PC-9 (cell line): ENCODE results near the gene YPEL2. TPM values are rescaled to one million over a fixed set of nuclear protein-coding genes. Genes with fewer than 3 reads are reported as not detected.

Source experiments
- BruUV-seq: library from RNA; stranded (reverse); fragments of 400-500 nt; replicated peaks from 2 replicates; lab custom pipeline; 2021; lab: Mats Ljungman, UMichigan
- CTCF ChIA-PET: fragments of 300-600 bp; sonication (Branson Sonifier 250); formaldehyde crosslinking; loops from one replicate; lab custom pipeline; 2022; ENCODE audit warnings: antibody characterized with exemption; lab: Charles Lee
- POLR2A ChIA-PET: fragments of 300-600 bp; sonication (Branson Sonifier 250); formaldehyde crosslinking; loops from one replicate; lab custom pipeline; 2022; ENCODE audit warnings: antibody characterized with exemption; ENCODE audit not compliant: unreplicated experiment; lab: Charles Lee
- DNase-seq, 2 experiments: peaks; one replicate each; pipeline versions ENCODE4 v3.0.0 to v3.0.0-alpha.2; 2015 to 2022; ENCODE audit warnings: mixed read lengths in 1 of 2
- H2AFZ ChIP-seq: fragments of 200-600 bp; sonication (generic); 2 replicates; pipeline ENCODE4 v1.8.1; 2017; ENCODE audit warnings: antibody characterized with exemption
- H3F3A ChIP-seq: fragments of 200-600 bp; sonication (generic); 2 replicates; pipeline ENCODE4 v1.8.1; 2017; ENCODE audit warnings: antibody characterized with exemption, mild to moderate bottlenecking, low read depth; ENCODE audit not compliant: insufficient read depth
- H3K27ac ChIP-seq: fragments of 200-600 bp; sonication (generic); 2 replicates; pipeline ENCODE4 v1.6.1; 2016; ENCODE audit warnings: mixed run types
- H3K27me3 ChIP-seq: fragments of 200-600 bp; sonication (generic); 2 replicates; pipeline ENCODE4 v1.6.1; 2016; ENCODE audit warnings: low read depth, mixed run types; ENCODE audit not compliant: insufficient read depth
- H3K36me3 ChIP-seq: fragments of 200-600 bp; sonication (generic); 2 replicates; pipeline ENCODE4 v1.6.1; 2016; ENCODE audit warnings: low read depth, mixed run types
- H3K4me1 ChIP-seq: fragments of 200-600 bp; sonication (generic); replicated peaks from 2 replicates; pipeline ENCODE4 v1.6.1; 2016; ENCODE audit warnings: mixed run types; ENCODE audit not compliant: insufficient read depth
- H3K4me2 ChIP-seq: fragments of 200-600 bp; sonication (generic); 2 replicates; pipeline ENCODE4 v1.6.1; 2017; ENCODE audit warnings: mixed run types
- H3K4me3 ChIP-seq: fragments of 200-600 bp; sonication (generic); 2 replicates; pipeline ENCODE4 v1.6.1; 2016; ENCODE audit warnings: mixed run types
- H3K79me2 ChIP-seq: fragments of 200-600 bp; sonication (generic); 2 replicates; pipeline ENCODE4 v1.6.1; 2017; ENCODE audit warnings: low read depth, mixed run types
- H3K9me2 ChIP-seq: fragments of 200-600 bp; sonication (generic); 2 replicates; pipeline ENCODE4 v1.8.1; 2017; ENCODE audit warnings: mild to moderate bottlenecking; ENCODE audit not compliant: insufficient read depth
- H3K9me3 ChIP-seq: fragments of 200-600 bp; sonication (generic); 2 replicates; pipeline ENCODE4 v1.8.1; 2016; ENCODE audit warnings: low read depth; ENCODE audit not compliant: insufficient read depth
- H4K20me1 ChIP-seq: fragments of 200-600 bp; sonication (generic); 2 replicates; pipeline ENCODE4 v1.8.1; 2017; ENCODE audit not compliant: insufficient read depth
- EZH2 ChIP-seq: fragments of 200-600 bp; sonication (generic); IDR thresholded peaks from 2 replicates; pipeline ENCODE4 v1.8.0; 2017; ENCODE audit warnings: antibody characterized with exemption, low read depth
- intact Hi-C: fragments of 100-400 bp; cut with micrococcal nuclease; formaldehyde crosslinking; loops from one replicate; pipeline ENCODE4 v1.10.0; 2022; ENCODE audit not compliant: unreplicated experiment
- total RNA-seq: library from RNA; stranded (reverse); gene quantifications from 2 replicates; pipeline ENCODE4 v1.2.3, GENCODE V29; 2021
- TF ChIP-seq, protein P1 (sequence below): fragments of 200-600 bp; sonication (generic); conservative IDR thresholded peaks from 2 replicates; pipeline ENCODE4 v1.6.1; 2017; ENCODE audit warnings: mixed run types, antibody characterized with exemption, mild to moderate bottlenecking, moderate library complexity

YPEL2 gene
- total RNA-seq, 1 experiment from 2014 or later: 12.9 TPM

DNA sequence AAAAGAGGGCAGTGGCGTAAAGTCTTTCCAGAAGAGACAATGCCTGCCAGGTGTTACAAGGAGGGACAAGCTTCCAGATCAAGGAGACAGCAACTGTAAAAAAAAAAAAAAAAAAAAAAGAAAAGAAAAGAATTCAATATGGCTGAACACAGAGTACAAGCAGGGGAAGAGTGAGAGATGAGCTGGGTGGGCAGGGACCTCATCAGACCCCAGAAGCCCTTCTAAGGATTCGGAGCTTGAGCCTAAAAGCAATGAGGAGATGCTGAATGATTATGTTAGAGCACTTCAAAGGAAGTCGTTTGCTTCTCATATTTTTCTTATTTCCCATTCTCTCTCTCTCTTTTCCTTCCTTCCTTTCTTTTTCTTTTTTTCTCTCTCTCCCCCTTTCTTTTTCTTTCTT lies 103.0 kb downstream of the YPEL2 start:
- no TSS peak for BruUV-seq
- H3K9me2 ChIP-seq: no peaks in the 10 kb centered on the region
- intact Hi-C loops: no loop called here
- no peaks in the 10 kb centered on the region for H4K20me1 ChIP-seq
- POLR2A ChIA-PET: interaction anchor here (0.5 kb wide), 1 partner anchor 186 kb away, joined by 4 read pairs; no protein-coding TSS in a partner anchor
- peak overlapping the region; percentile 67; the same call in 1 of the 2 replicates for H3K4me2 ChIP-seq
- no peaks in the 10 kb centered on the region for H3K27me3 ChIP-seq
- no peak overlapping the region for H3K4me3 ChIP-seq
- no peak overlapping the region for H2AFZ ChIP-seq
- H3K27ac ChIP-seq: no peak overlapping the region
- no peak for DNase-seq
- TF ChIP-seq EZH2: no peak
- TF ChIP-seq, protein P1, sequence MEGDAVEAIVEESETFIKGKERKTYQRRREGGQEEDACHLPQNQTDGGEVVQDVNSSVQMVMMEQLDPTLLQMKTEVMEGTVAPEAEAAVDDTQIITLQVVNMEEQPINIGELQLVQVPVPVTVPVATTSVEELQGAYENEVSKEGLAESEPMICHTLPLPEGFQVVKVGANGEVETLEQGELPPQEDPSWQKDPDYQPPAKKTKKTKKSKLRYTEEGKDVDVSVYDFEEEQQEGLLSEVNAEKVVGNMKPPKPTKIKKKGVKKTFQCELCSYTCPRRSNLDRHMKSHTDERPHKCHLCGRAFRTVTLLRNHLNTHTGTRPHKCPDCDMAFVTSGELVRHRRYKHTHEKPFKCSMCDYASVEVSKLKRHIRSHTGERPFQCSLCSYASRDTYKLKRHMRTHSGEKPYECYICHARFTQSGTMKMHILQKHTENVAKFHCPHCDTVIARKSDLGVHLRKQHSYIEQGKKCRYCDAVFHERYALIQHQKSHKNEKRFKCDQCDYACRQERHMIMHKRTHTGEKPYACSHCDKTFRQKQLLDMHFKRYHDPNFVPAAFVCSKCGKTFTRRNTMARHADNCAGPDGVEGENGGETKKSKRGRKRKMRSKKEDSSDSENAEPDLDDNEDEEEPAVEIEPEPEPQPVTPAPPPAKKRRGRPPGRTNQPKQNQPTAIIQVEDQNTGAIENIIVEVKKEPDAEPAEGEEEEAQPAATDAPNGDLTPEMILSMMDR: no peak
- peaks cover 24% of the 10 kb centered on the region for H3K4me1 ChIP-seq
- CTCF ChIA-PET: interaction anchor here (0.6 to 0.7 kb wide), 2 partner anchors 11 to 49 kb away, joined by 7 to 8 read pairs; no protein-coding TSS in a partner anchor
- no peaks in the 10 kb centered on the region for H3K36me3 ChIP-seq
- H3K79me2 ChIP-seq: no peaks in the 10 kb centered on the region
- peaks cover 18% of the 10 kb centered on the region; the same call in 1 of the 2 replicates for H3F3A ChIP-seq
- no peaks in the 10 kb centered on the region for H3K9me3 ChIP-seq

DNA sequence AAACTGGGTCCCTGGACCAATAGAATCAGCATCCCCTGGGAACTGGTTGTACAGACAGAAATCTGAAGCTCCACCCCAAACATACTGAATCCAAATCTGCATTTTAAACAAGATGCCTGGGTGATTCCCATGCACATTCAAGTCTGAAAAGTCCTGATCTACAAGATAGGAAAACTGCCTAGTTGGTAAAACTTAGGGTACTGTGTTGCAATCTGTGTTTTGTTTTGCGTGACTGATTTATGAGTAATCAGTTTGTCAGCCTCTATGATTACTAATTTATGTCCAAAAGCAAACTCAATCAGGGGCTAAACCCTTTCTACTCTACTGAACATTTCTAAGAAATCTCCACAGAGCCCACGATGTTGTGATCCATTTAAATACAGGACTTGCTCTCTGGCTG lies 103.8 kb downstream of the YPEL2 start:
- Histone ChIP-seq H3K4me2 (peak overlapping the region; percentile 67), H3K9me2 (no peaks in the 10 kb centered on the region), H4K20me1 (no peaks in the 10 kb centered on the region), H2AFZ (no peak overlapping the region; the same call in 1 of the 2 replicates), H3K36me3 (no peaks in the 10 kb centered on the region), H3K79me2 (no peaks in the 10 kb centered on the region), H3K27me3 (no peaks in the 10 kb centered on the region), H3K9me3 (no peaks in the 10 kb centered on the region), H3K4me1 (peaks cover 31% of the 10 kb centered on the region), H3F3A (peaks cover 18% of the 10 kb centered on the region; the same call in 1 of the 2 replicates), H3K27ac (peak overlapping the region; percentile 61), H3K4me3 (peak overlapping the region; percentile 25; the same call in 1 of the 2 replicates)
- peak; percentile 10 to 93 for DNase-seq
- BruUV-seq: no TSS peak
- ChIA-PET CTCF (interaction anchor here (0.6 kb wide), 1 partner anchor 118 kb away, joined by 3 read pairs; no protein-coding TSS in a partner anchor), POLR2A (interaction anchor here (0.5 to 0.7 kb wide), 2 partner anchors 185 to 278 kb away, joined by 4 to 5 read pairs; no protein-coding TSS in a partner anchor)
- TF ChIP-seq EZH2: no peak
- TF ChIP-seq, protein P1: no peak
- intact Hi-C loops: loop anchor here (1.0 kb wide), 1 partner anchor 104 kb away; the partner anchor contains the start of gene YPEL2

DNA sequence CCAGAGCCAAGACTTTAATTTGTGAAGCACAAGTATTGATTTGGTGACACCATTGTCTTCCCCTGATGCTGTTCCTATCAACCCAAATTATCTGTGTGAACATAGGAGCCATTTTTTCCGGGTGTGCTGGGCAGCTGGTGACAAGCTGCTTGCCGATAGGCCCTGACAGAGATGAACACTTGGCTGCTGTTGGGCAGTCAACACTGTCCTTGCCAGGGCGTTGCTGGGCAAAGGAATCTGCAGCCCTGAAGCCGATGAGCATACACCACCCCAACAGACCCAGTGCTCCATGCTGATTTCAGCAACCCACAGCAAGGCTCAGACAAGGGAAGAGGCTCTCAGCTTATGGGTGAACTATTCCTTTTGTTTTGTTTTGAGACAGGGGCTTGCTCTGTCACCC lies 105.4 kb downstream of the YPEL2 start:
- H3K9me3 ChIP-seq: no peaks in the 10 kb centered on the region
- H3K79me2 ChIP-seq: no peaks in the 10 kb centered on the region
- no peak overlapping the region for H2AFZ ChIP-seq
- ChIA-PET CTCF (interaction anchor here (0.6 kb wide), 1 partner anchor 27 kb away, joined by 8 read pairs; no protein-coding TSS in a partner anchor), POLR2A (interaction anchor here (0.7 kb wide), 1 partner anchor 401 kb away, joined by 4 read pairs; no protein-coding TSS in a partner anchor)
- H3K36me3 ChIP-seq: no peaks in the 10 kb centered on the region
- intact Hi-C loops: no loop called here
- BruUV-seq: no TSS peak
- H3K4me2 ChIP-seq: no peak overlapping the region
- H3K27ac ChIP-seq: no peak overlapping the region
- no peaks in the 10 kb centered on the region for H3K27me3 ChIP-seq
- H3K4me3 ChIP-seq: no peak overlapping the region
- TF ChIP-seq, protein P1: no peak
- no peak for TF ChIP-seq EZH2
- no peak for DNase-seq
- peaks cover 31% of the 10 kb centered on the region for H3K4me1 ChIP-seq
- H3F3A ChIP-seq: peaks cover 18% of the 10 kb centered on the region; the same call in 1 of the 2 replicates
- H3K9me2 ChIP-seq: no peaks in the 10 kb centered on the region
- H4K20me1 ChIP-seq: no peaks in the 10 kb centered on the region
